Type B pancreatic cell (in vitro differentiated cells): ENCODE measurements around the gene IL1RAPL1. TPM values are rescaled to one million over a fixed set of nuclear protein-coding genes. Genes with fewer than 3 reads are reported as not detected.
A peak's percentile ranks its signal among the peaks of the same experiment; 100 is the strongest.
"Not testable (repeated sequence)": the region's sequence is repeated elsewhere in the genome, so short reads cannot be mapped to it uniquely, and the experiment has no call there.

Experiments used
- DNase-seq: peaks from one replicate; pipeline ENCODE4 v3.0.0; 2021; ENCODE audit warnings: mixed read lengths; ENCODE audit not compliant: unreplicated experiment; ENCODE audit errors: extremely low spot score
- H3K27ac Mint-ChIP-seq: 2 replicates; pipeline ENCODE4 v1.8.0; 2021; ENCODE audit warnings: mild to moderate bottlenecking, mixed read lengths
- H3K27me3 Mint-ChIP-seq: 2 replicates; pipeline ENCODE4 v1.8.0; 2021; ENCODE audit warnings: mixed read lengths
- H3K36me3 Mint-ChIP-seq: 2 replicates; pipeline ENCODE4 v1.8.0; 2021; ENCODE audit warnings: mixed read lengths
- H3K4me1 Mint-ChIP-seq: one replicate; pipeline ENCODE4 v1.8.0; 2021; ENCODE audit warnings: mixed read lengths; ENCODE audit not compliant: unreplicated experiment
- H3K4me3 Mint-ChIP-seq: 2 replicates; pipeline ENCODE4 v1.8.0; 2021; ENCODE audit warnings: mild to moderate bottlenecking, mixed read lengths
- H3K9me3 Mint-ChIP-seq: 2 replicates; pipeline ENCODE4 v1.8.0; 2021; ENCODE audit warnings: mixed read lengths
- total RNA-seq: library from RNA; stranded (reverse); gene quantifications from 2 replicates; pipeline ENCODE4 v1.2.1, GENCODE V29; 2021; ENCODE audit warnings: low replicate concordance
- TF ChIP-seq, protein P1 (sequence below): fragments of 200-600 bp; sonication (generic); conservative IDR thresholded peaks from 2 replicates; pipeline ENCODE4 v1.5.0; 2021; ENCODE audit warnings: antibody characterized with exemption, mild to moderate bottlenecking

IL1RAPL1 gene
- total RNA-seq, 1 donor from 2014 or later, result 2.6 TPM

DNA sequence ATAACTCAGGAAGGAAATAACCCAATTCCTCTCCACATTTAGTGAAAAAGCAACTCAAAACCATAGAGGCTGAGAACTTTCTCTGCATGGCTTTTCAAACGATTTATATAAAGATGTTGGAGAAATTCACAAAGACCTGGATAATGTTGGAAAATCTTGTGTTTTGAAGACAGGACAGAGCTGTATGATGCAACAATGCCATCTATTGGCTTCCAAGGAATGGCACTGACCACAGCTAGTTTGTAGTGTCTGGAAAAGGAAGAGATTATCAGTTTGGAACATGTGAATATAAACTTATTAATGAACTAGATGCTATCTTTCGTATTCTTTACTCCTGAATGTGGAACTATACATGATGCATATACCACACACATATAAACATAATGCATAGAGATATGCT is 503.6 kb downstream of the IL1RAPL1 start:
- Mint-ChIP-seq H3K4me1 (no peaks in the 10 kb centered on the region), H3K27ac (no peak overlapping the region), H3K27me3 (no peaks in the 10 kb centered on the region), H3K9me3 (no peaks in the 10 kb centered on the region), H3K36me3 (no peaks in the 10 kb centered on the region), H3K4me3 (no peak overlapping the region)
- TF ChIP-seq, protein P1, sequence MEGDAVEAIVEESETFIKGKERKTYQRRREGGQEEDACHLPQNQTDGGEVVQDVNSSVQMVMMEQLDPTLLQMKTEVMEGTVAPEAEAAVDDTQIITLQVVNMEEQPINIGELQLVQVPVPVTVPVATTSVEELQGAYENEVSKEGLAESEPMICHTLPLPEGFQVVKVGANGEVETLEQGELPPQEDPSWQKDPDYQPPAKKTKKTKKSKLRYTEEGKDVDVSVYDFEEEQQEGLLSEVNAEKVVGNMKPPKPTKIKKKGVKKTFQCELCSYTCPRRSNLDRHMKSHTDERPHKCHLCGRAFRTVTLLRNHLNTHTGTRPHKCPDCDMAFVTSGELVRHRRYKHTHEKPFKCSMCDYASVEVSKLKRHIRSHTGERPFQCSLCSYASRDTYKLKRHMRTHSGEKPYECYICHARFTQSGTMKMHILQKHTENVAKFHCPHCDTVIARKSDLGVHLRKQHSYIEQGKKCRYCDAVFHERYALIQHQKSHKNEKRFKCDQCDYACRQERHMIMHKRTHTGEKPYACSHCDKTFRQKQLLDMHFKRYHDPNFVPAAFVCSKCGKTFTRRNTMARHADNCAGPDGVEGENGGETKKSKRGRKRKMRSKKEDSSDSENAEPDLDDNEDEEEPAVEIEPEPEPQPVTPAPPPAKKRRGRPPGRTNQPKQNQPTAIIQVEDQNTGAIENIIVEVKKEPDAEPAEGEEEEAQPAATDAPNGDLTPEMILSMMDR, result peak; percentile 75
- no peak for DNase-seq

DNA sequence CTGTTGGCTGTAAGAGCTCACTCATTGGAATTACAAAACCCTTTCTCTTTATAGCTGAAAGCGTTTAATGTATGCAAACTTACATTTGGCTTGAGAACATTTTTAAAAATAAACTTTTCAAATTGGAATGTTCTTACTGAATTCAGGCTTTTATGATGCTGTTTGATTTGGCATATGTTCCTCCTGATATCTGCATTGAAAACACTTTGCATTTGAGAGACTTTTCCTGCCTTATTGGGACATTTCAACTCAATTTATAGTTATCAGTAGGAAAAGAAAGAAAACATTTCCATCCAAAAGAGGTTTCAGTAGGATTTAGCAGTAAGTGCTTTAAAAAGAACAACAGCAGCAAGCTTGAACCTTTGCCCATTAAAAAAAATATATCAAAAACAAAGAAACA is 520.0 kb downstream of the IL1RAPL1 start:
- TF ChIP-seq, protein P1, result no peak
- H3K27ac Mint-ChIP-seq, result no peak overlapping the region
- H3K36me3 Mint-ChIP-seq, result no peaks in the 10 kb centered on the region
- H3K4me3 Mint-ChIP-seq, result no peak overlapping the region
- DNase-seq, result no peak
- H3K9me3 Mint-ChIP-seq, result no peaks in the 10 kb centered on the region
- no peaks in the 10 kb centered on the region for H3K27me3 Mint-ChIP-seq
- H3K4me1 Mint-ChIP-seq, result no peaks in the 10 kb centered on the region

DNA sequence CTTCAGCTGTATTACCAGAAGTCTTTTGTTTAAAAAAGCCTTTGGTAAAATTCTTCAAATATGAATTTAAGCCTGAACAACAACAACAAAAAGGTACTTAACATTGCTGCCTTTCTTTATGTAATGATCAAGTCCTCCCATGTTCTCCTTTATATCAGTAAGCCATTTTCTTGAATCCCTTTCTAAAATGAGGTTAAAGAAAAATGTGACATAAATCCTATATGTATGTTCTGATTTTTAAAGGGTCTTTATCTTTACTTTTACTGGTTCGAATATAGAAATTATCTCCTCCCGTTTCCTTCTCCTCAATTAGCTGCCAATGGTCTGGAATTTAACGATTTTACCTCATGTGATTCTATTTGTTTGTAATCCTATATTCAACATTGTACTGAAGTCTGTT is 522.8 kb downstream of the IL1RAPL1 start:
- DNase-seq, result no peak
- TF ChIP-seq, protein P1, result no peak
- Mint-ChIP-seq H3K27me3 (no peaks in the 10 kb centered on the region), H3K36me3 (no peaks in the 10 kb centered on the region), H3K27ac (no peak overlapping the region), H3K4me3 (no peak overlapping the region), H3K4me1 (no peaks in the 10 kb centered on the region), H3K9me3 (no peaks in the 10 kb centered on the region)

DNA sequence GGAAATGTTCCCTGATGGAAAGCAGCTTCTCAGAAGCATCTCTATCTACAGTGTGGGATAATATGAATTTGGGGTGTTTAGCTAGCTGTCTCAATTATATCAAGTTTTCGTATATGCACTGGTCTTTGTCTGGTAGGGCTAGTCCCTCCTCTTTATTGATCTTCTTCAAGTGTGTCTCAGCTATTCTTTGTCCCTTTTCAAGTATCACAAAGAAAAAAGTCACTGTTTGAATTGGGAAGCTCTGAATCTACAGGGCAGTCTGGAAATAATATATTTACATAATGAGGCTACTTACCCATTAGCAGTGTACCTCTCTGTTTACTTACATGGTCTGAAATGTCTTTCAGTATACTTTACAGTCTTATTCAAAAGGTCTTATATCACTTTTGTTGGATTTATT is 526.0 kb downstream of the IL1RAPL1 start:
- Mint-ChIP-seq H3K4me3 (no peak overlapping the region), H3K9me3 (no peaks in the 10 kb centered on the region), H3K36me3 (no peaks in the 10 kb centered on the region), H3K4me1 (no peaks in the 10 kb centered on the region), H3K27me3 (no peaks in the 10 kb centered on the region), H3K27ac (no peak overlapping the region)
- DNase-seq, result no peak
- TF ChIP-seq, protein P1, result no peak

DNA sequence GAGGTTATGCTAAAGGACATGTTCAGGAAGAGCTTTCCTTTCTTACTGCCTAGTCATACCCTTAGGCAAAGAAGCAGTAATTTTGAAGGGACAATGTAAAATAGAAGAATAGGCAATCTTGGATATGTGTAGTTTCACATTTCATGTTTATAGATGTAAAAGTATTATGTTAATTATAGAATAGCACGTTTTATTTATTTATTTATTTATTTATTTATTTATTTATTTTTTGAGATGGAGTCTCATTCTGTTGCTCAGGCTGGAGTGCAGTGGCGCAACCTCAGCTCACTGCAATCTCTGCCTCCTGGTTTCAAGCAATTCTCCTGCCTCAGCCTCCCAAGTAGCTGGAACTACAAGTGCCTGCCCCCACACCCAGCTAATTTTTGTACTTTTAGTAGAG is 535.6 kb downstream of the IL1RAPL1 start:
- H3K9me3 Mint-ChIP-seq, H3K27ac Mint-ChIP-seq, DNase-seq, H3K27me3 Mint-ChIP-seq, H3K4me3 Mint-ChIP-seq, H3K36me3 Mint-ChIP-seq, H3K4me1 Mint-ChIP-seq: not testable (repeated sequence)

DNA sequence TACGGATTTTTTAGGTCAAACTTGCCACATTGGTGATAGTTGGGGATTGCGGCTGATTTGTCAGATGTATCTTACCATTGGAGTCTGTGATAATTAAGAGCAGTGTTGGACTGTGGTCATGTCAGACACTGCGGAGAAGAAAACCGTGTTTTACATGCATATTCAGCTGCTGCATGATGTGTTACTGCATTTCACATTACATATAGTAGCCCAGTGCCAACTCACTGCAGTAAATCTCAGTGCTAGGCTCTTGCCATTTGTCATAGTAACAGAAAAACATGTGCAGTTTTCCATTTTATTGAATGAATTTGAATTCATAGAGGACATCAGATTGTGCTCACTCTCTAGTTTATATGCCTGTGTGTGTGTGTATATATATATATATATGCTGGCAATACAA is 543.7 kb downstream of the IL1RAPL1 start:
- no peak for DNase-seq
- no peak overlapping the region for H3K27ac Mint-ChIP-seq
- H3K27me3 Mint-ChIP-seq, result no peaks in the 10 kb centered on the region
- no peak overlapping the region for H3K4me3 Mint-ChIP-seq
- no peaks in the 10 kb centered on the region for H3K36me3 Mint-ChIP-seq
- TF ChIP-seq, protein P1, result no peak
- H3K9me3 Mint-ChIP-seq, result no peaks in the 10 kb centered on the region
- no peaks in the 10 kb centered on the region for H3K4me1 Mint-ChIP-seq
